CD4-positive, CD25-positive, alpha-beta regulatory T cell (primary cell): Measurements from ENCODE around the gene AURKA. TPM values are rescaled to one million over a fixed set of nuclear protein-coding genes. Genes with fewer than 3 reads are reported as not detected.

ENCODE experiments used
- ATAC-seq, 2 donors: fragments of 150-1000 bp; cut with Tn5 transposase; one replicate each; pipeline ENCODE4 v1.10.0; 2021; ENCODE audit warnings: low read depth in 2 of 2, moderate number of reproducible peaks in 2 of 2, moderate library complexity in 1 of 2
- DNase-seq, 3 donors: peaks; one replicate each; pipeline versions ENCODE4 v3.0.0 to v3.0.0-alpha.2; 2012 to 2022; ENCODE audit warnings: mixed read lengths in 1 of 3
- H3K27ac ChIP-seq: one replicate; pipeline ENCODE4 v1.7.0; 2013; ENCODE audit warnings: mild to moderate bottlenecking, low read length; ENCODE audit not compliant: insufficient read depth, poor library complexity, severe bottlenecking
- H3K27me3 ChIP-seq: one replicate; pipeline ENCODE4 v1.7.0; 2013; ENCODE audit warnings: low read length; ENCODE audit not compliant: control insufficient read depth, insufficient read depth
- H3K36me3 ChIP-seq: one replicate; pipeline ENCODE4 v1.7.0; 2013; ENCODE audit warnings: mild to moderate bottlenecking, low read length, moderate library complexity; ENCODE audit not compliant: control insufficient read depth, insufficient read depth
- H3K4me1 ChIP-seq: 2 replicates; pipeline ENCODE4 v1.7.0; 2013; ENCODE audit warnings: mild to moderate bottlenecking, low read length; ENCODE audit not compliant: insufficient read depth, control insufficient read depth, poor library complexity, severe bottlenecking
- H3K4me3 ChIP-seq: one replicate; pipeline ENCODE4 v1.7.0; 2013; ENCODE audit warnings: low read depth, mild to moderate bottlenecking, low read length, moderate library complexity
- H3K9me3 ChIP-seq, 2 experiments: 1 replicate in 1 of 2; 2 replicates in 1 of 2; pipeline ENCODE4 v1.7.0; 2013; ENCODE audit warnings: low read length in 2 of 2, mild to moderate bottlenecking in 1 of 2, moderate library complexity in 1 of 2; ENCODE audit not compliant: control insufficient read depth in 2 of 2
- H3K27ac Mint-ChIP-seq, 3 donors: one replicate each; pipeline ENCODE4 v1.8.0; 2020 to 2022; ENCODE audit warnings: mild to moderate bottlenecking in 3 of 3, mixed read lengths in 3 of 3, moderate library complexity in 2 of 3
- H3K27me3 Mint-ChIP-seq: one replicate; pipeline ENCODE4 v1.8.0; 2022; ENCODE audit warnings: mild to moderate bottlenecking, mixed read lengths
- H3K36me3 Mint-ChIP-seq: one replicate; pipeline ENCODE4 v1.8.0; 2020; ENCODE audit warnings: mixed read lengths
- H3K4me1 Mint-ChIP-seq, 4 donors: one replicate each; pipeline ENCODE4 v1.8.0; 2020 to 2022; ENCODE audit warnings: mixed read lengths in 4 of 4, mild to moderate bottlenecking in 1 of 4
- H3K4me3 Mint-ChIP-seq, 4 donors: one replicate each; pipeline ENCODE4 v1.8.0; 2020 to 2022; ENCODE audit warnings: mild to moderate bottlenecking in 4 of 4, mixed read lengths in 4 of 4, moderate library complexity in 3 of 4
- H3K9me3 Mint-ChIP-seq, 7 donors: one replicate each; pipeline ENCODE4 v1.8.0; 2020 to 2022; ENCODE audit warnings: mixed read lengths in 7 of 7, mild to moderate bottlenecking in 3 of 7, moderate library complexity in 2 of 7
- polyA plus RNA-seq, 4 donors: library from polyadenylated mRNA; unstranded; fragments of 300-500 nt; fragmentation: Illumina TruSeq; gene quantifications; one replicate each; pipeline ENCODE4 v1.2.3, GENCODE V29; 2021
- total RNA-seq: library from RNA; stranded (reverse); gene quantifications from one replicate; pipeline ENCODE4 v1.2.3, GENCODE V29; 2022

Gene AURKA
- total and polyA plus RNA-seq, 5 donors from 2014 or later = 2.1 to 4.2 (median 3.6) TPM

GRCh38 chr20:56323206-56323605 lies 68.8 kb downstream of the AURKA start:
- no peak overlapping the region for H3K4me3 Mint-ChIP-seq
- no peaks in the 10 kb centered on the region for H3K4me1 Mint-ChIP-seq
- no peak for ATAC-seq
- Histone ChIP-seq H3K4me3 (no peak overlapping the region), H3K27ac (no peak overlapping the region), H3K4me1 (no peaks in the 10 kb centered on the region), H3K36me3 (no peaks in the 10 kb centered on the region), H3K27me3 (peaks cover 2% of the 10 kb centered on the region), H3K9me3 (no peaks in the 10 kb centered on the region)
- no peak for DNase-seq
- no peak overlapping the region for H3K27ac Mint-ChIP-seq
- H3K27me3 Mint-ChIP-seq = peaks cover 12% of the 10 kb centered on the region
- no peaks in the 10 kb centered on the region for H3K36me3 Mint-ChIP-seq
- no peaks in the 10 kb centered on the region for H3K9me3 Mint-ChIP-seq

- Mint-ChIP-seq H3K4me3 (no peak overlapping the region), H3K36me3 (no peaks in the 10 kb centered on the region), H3K27ac (no peak overlapping the region), H3K9me3 (no peaks in the 10 kb centered on the region), H3K4me1 (no peaks in the 10 kb centered on the region), H3K27me3 (peaks cover 12% of the 10 kb centered on the region)
- Histone ChIP-seq H3K9me3 (no peaks in the 10 kb centered on the region), H3K27me3 (peaks cover 2% of the 10 kb centered on the region), H3K27ac (no peak overlapping the region), H3K36me3 (no peaks in the 10 kb centered on the region), H3K4me3 (no peak overlapping the region), H3K4me1 (no peaks in the 10 kb centered on the region)
- ATAC-seq (no peak), DNase-seq (no peak)
Measured at GRCh38 chr20:56322681-56323080, 69.3 kb downstream of the AURKA start.

Other genes starting within 250 kb of the AURKA start
- gene MC3R, start 143.5 kb downstream of the AURKA start, total RNA-seq = not detected
- not detected for gene MC3R, start 143.5 kb downstream of the AURKA start, polyA plus RNA-seq
- gene FAM210B, start 33.2 kb downstream of the AURKA start, total RNA-seq = 14.8 TPM
- gene FAM210B, start 33.2 kb downstream of the AURKA start, polyA plus RNA-seq = 10 to 100 TPM; 33.0 to 40.3 (median 35.6) TPM
- gene CSTF1, start 430 bp upstream of the AURKA start, total RNA-seq = 24.5 TPM
- 10 to 100 TPM; 48.8 to 61.7 (median 56.4) TPM for gene CSTF1, start 430 bp upstream of the AURKA start, polyA plus RNA-seq
- gene CASS4, start 20.0 kb upstream of the AURKA start, total RNA-seq = 9.8 TPM
- 1 to 10 TPM in 3 of 4 donors, under 1 TPM in 1; 0.96 to 4.0 (median 2.9) TPM for gene CASS4, start 20.0 kb upstream of the AURKA start, polyA plus RNA-seq
- 74.3 TPM for gene RTF2, start 76.4 kb upstream of the AURKA start, total RNA-seq
- gene RTF2, start 76.4 kb upstream of the AURKA start, polyA plus RNA-seq = 100 to 1,000 TPM; 110 to 133 (median 123) TPM
- gene FAM209A, start 132.5 kb upstream of the AURKA start, total RNA-seq = 6.1 TPM
- gene FAM209A, start 132.5 kb upstream of the AURKA start, polyA plus RNA-seq = 1 to 10 TPM in 1 of 4 donors, under 1 TPM in 3; 0.43 to 1.1 (median 0.58) TPM
- gene FAM209B, start 141.0 kb upstream of the AURKA start, total RNA-seq = 1.3 TPM
- gene FAM209B, start 141.0 kb upstream of the AURKA start, polyA plus RNA-seq = under 1 TPM in 1 of 4 donors, not detected in 3; 0.96 TPM
- not detected for gene TFAP2C, start 237.1 kb upstream of the AURKA start, total RNA-seq
- not detected for gene TFAP2C, start 237.1 kb upstream of the AURKA start, polyA plus RNA-seq